HUDEP-2 (cell line): Measurements from ENCODE around the gene EIF4G3.
"Not testable (repeated sequence)": the region's sequence is repeated elsewhere in the genome, so short reads cannot be mapped to it uniquely, and the experiment has no call there.

Source experiments
- DNase-seq, 76 experiments: peaks; one replicate each; lab custom pipeline; 2025; ENCODE audit not compliant: unreplicated experiment in 76 of 76; lab: John Stamatoyannopoulos, UW

EIF4G3 gene

DNA sequence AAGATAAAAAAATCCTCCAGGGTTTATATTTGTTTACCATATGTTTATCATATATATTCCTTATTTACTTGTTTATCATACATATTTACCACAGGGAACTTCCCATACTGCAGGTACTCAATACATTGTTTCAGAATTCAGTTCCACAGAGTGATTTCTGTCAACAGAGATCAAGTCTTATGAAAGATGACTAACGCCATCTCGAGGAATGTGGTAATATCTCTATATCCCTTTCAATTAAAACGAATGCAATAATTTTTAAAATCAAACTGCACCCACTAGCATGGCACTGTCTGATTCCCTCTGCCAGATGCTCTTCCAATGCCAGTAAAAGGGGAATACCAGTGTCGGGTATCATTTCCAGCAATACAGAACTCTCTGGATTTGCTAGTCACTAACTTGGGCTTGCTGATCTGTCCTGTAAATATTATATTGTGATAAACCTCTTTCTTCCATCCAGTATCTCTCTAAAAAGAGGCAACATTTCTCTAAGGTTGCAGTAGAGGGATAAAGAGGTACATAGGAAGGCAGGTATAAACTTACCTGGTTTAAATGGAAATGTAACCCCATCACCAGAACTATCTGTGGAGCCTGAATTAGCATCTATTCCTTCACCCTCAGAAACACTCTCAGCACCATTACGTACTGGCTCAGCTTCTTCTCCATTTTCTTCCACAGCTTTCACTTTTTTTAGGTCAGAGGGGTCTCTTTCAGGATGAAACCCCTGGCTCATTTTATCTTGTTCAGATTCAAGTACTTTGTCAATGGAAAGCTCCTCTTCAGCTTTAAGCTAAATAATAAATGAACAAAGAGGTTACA is 277.3 kb downstream of the EIF4G3 start:
- DNase-seq: no peak

DNA sequence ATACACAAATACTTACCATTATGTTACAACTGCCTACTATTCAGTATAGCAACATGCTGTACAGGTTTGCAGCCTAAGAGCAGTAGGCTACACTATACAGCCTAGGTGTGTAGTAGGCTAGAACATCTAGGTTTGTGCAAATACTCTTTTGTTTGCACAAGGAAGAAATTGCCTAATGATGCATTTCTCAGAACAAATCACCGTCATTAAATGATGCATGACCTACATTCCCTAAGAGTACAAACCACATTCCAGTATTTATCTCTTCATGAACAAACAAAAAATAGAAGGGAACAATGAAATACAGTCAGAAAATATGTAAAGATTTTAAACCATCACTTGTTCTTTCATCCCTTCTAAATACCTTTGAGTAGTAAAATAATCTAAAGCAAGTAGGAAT is 279.9 kb downstream of the EIF4G3 start:
- no peak for DNase-seq

DNA sequence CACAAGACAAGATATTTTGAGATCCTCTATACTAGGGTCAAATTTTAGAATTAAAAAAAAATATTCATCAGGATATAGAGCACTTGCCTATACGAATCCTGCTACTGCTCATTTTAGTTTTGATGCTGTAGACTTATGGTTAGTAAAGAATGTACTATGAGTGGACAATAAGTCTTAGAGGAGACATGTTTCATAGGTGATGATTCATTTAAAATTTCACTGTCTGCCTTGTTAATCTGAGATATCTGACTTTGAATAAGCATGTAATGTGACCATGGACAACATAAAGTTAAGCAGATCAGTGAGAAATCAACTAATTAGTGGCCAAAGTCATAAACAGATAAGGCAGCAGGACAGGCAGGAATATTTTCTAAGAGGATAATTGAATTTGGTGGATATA is 282.8 kb downstream of the EIF4G3 start:
- no peak for DNase-seq

DNA sequence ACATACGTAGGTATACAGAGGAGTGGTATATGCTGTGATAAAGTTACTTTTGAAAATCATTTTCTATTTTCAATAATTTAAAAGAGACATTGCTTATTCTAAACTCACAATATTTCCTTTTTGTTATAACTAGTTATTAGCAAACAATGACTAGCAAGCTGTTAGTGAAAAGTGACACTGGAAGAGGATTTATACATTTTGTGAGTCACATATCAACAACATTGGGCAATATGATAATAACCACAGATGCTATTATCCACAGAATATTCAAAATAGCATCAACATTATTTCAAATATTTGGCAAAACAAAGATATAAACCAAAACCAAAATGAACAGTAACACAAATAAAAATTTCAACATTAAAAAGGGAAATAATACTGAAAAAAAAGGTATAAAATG is 285.6 kb downstream of the EIF4G3 start:
- DNase-seq: no peak

DNA sequence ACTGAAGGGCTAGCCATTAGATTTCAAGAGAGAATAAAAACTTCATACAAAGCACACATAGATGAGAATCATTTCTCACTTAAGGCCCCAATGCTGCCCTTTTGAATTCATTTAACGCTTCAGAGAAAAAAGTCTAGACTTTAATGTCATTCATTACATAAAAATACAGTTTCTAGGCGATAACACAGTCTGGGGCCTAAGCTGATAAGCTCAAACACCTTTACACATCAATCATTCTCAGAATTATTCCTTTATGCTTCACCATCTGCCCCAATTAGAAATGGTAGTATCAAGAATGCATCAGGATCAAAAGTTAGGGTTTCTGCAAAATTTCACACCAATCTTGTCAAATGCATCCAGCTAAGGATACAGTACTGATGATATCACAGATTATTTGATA is 289.5 kb downstream of the EIF4G3 start:
- DNase-seq: no peak

DNA sequence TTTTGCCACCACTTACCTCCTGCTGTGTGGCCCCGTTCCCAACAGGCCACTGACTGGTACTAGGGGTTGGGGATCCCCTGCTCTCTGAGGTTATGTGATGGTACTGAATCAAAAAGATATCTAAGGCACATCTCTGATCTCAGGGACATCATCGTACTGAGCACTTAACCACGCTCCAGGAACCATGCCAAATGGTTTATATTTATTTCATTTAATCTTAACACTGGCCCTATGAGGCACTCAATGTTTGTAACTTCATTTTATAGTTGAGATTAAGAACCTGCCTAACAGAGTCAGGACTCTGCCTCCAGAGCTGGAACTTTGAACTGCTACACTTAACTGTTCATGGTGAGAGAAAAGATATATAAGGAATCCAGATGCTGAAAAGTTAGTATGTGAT is 291.6 kb downstream of the EIF4G3 start:
- peak in 3 of 76 experiments; percentile 3 to 22 (median 4) for DNase-seq

DNA sequence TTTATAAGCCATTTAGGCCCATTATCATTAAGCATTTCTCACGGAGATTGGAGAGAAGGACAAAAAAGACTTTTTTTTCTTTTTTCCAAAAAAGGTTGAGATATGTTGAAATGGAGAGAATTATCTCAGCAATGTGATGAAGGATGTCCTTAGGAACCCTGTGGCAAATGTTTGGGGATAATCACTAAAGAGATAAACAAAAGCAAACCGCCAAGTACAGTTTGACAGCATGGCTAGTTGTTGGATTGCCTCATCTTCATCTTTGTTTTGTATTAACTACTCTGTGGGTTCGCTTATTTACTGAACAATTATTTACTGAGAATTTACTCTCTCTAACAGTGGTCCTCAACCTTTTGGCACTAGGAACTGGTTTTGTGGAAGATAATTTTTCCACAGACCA is 292.2 kb downstream of the EIF4G3 start:
- DNase-seq: no peak

DNA sequence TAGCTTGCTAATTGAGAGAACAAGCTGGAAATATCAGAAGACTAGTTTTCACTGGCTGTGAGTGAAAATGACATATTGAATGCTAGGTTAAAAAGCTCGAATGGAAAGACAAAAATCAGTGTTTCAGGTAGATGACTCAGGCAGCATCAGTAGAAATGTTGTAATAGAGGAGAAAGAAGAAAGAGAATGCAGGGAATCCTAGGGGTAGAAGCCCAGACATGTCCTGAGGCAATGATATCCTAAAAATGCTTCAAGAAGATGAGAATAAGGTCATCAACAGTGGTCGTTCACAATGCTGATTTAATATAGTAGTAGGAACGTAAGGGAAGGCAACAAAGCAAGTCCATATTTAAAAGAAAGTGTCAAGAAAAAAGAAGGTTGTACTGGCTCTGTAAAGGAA is 292.9 kb downstream of the EIF4G3 start:
- no peak for DNase-seq

DNA sequence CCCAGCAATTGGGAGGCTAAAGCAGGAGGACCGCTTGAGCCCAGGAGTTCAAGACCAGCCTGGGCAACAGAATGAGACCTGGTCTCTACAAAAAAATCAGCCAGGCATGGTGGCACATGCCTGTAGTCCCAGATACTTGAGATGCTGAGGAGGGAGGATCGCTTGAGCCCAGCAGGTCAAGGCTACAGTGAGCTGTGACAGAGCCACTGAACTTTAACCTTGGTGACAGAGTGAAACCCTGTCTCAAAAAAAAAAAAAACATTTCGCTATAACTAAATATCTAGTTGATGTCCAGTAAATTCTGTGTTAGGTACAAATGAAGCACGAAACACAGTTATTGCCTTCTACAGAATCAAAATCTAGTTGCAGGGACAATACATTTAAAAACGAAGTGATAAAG is 293.9 kb downstream of the EIF4G3 start:
- DNase-seq: no peak

DNA sequence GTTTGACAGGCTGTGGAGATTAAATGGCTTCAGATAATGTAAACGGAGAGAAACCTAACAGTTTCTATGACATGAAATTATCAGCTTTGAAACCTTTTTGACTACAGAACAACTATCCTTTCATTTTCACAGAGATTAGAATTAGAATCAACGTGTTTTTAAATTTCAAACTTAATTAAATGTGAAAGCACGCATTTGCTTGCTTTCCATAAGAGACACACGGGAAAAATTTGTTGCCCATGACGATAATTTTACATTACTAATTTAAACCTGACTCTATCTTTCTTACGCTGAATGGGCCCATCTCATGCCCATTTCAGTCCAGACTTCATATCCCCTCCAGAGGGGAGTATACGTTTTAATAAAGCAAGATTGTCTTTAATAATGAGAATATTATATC is 297.9 kb downstream of the EIF4G3 start:
- DNase-seq: no peak

DNA sequence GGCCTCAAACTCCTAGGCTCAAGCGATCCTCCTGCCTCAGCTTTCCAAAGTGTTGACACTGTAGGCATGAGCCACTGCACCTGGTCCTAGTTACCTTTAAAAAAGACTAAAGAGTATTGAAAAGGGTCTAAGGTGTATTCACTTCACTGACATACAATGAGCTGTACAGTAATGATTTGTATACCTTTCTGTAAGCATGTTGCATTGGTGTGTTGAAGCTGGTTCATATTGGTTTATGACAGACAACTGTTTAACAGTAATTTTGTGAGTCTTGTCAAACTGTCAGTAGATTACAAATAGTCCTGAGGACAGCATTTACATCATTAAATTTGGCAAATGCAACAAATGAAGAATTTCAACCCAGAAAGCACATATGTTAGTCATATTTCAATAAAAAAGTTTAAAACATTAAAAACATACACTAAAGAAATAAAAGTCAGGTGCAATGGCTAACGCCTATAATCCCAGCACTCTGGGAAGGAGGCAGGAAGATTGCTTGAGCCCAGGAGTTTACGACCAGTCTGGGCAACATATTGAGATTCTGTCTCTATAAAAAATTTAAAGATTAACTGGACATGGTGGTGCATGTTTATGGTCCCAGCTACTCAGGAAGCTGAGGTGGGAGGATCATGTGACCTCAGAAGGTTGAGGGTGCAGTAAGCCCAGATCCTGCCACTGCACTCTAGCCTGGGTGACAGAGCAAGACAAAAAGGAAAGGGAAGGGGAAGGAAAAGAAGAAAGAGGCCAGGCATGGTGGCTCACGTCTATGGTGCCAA is 301.3 kb downstream of the EIF4G3 start:
- DNase-seq: no peak

DNA sequence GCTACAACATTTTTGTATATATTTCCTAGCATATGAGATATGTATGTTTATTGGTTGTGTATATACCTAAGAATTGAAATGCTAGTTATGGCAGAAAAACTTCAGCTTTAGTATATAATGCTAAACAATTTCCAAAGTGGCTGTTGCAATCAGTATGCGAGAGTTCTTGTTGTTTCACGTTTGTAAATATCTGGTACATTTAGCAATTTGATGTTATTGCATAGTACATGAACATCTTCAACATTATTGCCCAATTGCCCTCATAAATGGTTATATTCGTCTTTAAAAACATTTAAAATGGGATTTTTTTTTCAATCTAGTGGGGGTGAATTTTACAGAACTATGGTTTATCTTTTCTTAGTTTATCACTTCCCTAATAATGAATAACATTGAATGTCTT is 303.4 kb downstream of the EIF4G3 start:
- no peak for DNase-seq

DNA sequence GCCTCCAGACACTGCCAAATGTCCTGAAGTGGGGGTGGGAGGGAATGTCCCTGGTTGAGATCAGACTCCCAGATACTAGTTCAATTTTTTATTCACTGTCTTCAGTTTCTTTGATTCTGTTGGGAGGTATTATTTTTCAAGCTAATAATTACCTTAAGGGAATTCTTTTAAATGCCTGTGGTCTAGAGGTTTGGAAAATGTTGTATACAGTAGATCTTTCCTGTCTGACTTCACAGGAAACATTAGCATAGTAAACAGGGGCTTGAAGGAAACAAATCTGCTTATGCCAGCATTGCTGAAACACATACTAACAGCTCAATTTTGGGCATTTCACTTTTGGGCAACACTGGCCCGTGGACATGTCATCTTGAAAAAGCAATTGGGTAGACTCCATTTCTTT is 305.3 kb downstream of the EIF4G3 start:
- DNase-seq: no peak

DNA sequence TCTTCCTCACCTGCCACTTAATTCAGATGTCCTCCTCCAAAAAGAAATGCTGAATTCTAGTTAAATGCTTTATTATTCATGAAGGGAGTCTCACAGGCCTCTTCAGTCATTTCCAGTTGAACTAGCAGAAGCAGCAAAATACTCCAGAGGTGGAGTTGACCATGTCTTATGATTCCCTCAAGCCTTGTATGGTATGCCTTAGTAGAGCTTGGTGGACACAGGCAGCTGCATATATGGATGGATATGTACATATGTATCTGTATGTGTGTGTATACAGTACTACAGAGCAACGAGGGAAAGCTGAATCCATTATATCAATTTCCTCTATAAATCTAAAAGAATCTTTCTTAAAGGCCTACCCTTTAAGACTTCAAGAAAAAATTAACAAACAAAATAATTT is 306.0 kb downstream of the EIF4G3 start:
- no peak for DNase-seq

DNA sequence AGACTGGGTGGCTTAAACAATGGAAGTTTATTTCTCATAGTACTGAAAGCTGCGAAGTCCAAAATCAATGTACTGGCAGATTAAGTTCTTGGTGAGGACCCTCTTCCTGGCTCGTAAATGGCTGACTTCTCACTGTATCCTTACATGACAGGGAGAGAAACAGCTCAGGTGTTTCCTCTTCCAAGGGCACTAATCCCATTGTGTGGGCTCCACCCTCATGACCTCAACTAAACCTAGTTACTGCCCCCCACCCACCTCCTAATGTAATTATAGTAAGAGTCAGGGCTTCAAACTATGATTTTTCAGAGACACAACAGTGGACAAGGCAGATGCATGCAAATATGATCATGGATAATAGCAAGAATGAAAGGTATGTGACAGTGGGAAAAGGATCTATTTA is 308.4 kb downstream of the EIF4G3 start:
- DNase-seq: no peak

DNA sequence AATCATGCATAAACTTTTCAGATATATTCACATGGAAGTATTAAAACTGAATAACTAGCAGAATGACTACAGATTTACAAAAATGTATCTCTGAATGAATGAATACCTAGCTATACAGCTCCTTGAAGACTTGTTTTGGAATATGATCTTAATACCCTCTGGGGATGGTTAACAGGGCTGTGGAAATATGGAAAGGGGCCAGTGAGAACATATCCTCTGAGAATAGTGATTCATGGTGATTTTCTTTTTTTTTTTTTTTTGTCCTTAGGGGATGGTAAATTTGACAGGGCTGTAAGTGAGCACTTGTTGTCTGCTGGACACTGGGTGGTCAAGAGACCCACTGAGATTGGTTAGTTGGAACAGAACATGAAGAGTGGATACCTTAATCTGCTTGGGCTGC is 308.9 kb downstream of the EIF4G3 start:
- DNase-seq: no peak

DNA sequence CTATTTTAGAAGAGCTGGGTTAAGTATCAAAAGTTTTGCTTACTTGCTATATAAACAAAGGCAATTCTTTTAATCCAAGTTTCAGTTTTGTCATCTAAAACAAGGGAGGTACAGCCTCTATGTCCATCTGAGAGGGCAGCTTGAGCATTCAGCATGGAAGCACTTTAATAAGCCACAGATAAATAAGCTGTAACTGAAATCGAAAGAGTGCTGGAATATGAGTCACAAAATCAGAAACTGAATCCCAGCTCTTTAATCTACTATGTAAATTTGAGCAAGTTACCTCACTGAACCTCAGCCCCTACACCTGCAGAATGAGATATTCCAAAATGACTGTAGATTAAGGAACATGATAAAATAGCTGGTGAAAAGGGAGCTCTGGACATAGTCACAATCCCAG is 309.6 kb downstream of the EIF4G3 start:
- no peak for DNase-seq

DNA sequence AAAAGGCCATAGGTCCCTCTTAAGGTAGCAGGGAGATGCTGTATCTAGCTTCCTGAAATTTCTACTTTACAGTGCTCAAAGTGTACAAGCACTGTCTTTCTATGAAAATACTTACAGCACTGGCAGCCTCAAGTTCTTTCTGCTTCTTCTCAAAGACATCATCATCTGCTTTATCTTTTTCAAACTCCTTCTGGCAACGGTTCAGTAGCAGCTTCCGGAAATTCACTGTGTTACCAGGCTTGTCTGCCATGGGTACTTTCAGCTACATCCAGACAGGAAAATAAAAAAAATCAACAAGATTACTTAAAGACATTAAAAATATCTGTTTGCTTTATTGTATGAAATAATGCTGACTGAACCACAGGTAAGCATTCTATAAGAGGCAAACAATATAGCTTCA is 311.7 kb downstream of the EIF4G3 start:
- DNase-seq: no peak

DNA sequence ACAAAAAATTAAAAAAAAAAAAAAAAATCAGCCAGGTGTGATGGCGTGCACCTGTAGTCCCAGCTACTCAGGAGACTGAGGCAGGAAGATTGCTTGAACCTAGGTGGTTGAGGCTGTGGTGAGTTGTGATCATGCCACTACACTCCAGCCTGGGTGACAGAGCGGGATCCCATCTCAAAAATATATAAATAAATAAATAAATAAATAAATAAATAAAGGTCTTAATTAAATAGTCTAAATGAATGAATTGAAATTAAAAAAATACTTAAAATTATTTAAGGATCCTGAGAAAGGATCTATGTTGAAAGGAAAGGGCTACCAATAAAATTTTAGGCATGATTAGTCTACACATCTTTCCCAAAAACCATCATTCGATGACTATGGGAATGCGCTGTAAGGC is 322.2 kb downstream of the EIF4G3 start:
- no peak for DNase-seq

DNA sequence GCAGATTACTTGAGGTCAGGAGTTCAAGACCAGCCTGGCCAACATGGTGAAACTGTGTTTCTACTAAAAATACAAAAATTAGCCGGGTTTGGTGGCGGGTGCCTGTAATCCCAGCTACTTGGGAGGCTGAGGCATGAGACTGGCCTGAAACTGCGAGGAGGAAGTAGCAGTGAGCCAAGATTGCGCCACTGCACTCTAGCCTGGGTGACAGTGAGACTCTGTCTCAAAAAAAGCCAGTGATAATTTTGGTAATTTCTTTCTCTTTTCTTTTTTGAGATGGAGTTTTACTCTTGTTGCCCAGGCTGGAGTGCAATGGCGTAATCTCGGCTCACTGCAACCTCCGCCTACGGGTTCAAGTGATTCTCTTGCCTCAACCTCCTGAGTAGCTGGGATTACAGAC is 324.9 kb downstream of the EIF4G3 start:
- not testable (repeated sequence) for DNase-seq

DNA sequence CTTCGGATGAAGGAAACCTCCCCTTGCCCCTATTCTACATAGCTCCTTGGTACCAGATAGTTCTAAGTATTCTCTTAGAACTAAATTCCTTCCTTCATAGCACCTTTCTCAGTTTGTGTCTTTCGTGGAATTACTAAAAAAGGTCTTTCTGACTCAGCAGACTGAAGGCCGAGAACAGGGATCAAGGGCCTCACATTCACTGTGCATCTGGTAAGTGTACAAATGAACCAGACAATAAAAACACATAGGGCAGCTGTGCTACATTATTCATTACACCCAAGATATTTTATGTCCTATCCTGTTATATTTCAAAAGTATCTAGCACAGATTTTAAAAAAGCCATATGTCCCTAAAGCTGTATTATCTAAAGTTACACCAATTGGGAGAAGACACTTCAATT is 326.7 kb downstream of the EIF4G3 start:
- DNase-seq: no peak

DNA sequence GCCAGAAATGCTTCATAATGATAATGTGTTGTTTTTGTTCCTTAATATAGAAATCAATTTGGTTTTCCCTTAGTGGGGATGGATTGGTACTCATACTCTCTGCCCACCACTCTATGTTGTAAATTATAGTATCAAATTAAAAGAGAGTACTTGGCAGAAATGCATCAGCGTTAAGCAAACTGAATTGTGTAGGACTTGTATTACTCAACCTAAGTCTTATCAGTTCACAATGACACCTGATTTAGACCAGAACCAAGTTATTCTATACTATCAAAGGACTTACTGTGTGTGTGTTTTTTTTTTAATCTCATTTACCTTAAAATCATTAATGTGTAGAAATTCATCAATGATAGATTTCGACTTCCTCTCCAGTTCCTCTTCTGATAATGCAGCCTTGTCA is 327.6 kb downstream of the EIF4G3 start:
- no peak for DNase-seq
